HEK293T (cell line): ENCODE data around the gene LRIG1.

ENCODE experiments used
- ARNT ChIP-seq: fragments of 450-650 bp; IDR thresholded peaks from 2 replicates; pipeline ENCODE4 v1.6.1; 2017; ENCODE audit warnings: mild to moderate bottlenecking
- BHLHE40 ChIP-seq: fragments of 450-650 bp; IDR thresholded peaks from 2 replicates; pipeline ENCODE4 v1.6.1; 2016; ENCODE audit warnings: mild to moderate bottlenecking, moderate library complexity, borderline replicate concordance
- ELF4 ChIP-seq: fragments of 450-650 bp; IDR thresholded peaks from 2 replicates; pipeline ENCODE4 v1.6.1; 2017; ENCODE audit warnings: antibody characterized with exemption
- FOXA1 ChIP-seq: fragments of 450-650 bp; IDR thresholded peaks from 2 replicates; pipeline ENCODE4 v1.6.1; 2016; ENCODE audit warnings: mild to moderate bottlenecking
- FOXK2 ChIP-seq: fragments of 450-650 bp; IDR thresholded peaks from 2 replicates; pipeline ENCODE4 v1.6.1; 2016; ENCODE audit warnings: mild to moderate bottlenecking
- FOXM1 ChIP-seq: fragments of 450-650 bp; IDR thresholded peaks from 2 replicates; pipeline ENCODE4 v1.6.1; 2017; ENCODE audit warnings: mild to moderate bottlenecking, borderline replicate concordance
- HDGF ChIP-seq: fragments of 450-650 bp; IDR thresholded peaks from 2 replicates; pipeline ENCODE4 v1.6.1; 2017; ENCODE audit warnings: antibody characterized with exemption, borderline replicate concordance
- L3MBTL2 ChIP-seq: fragments of 450-650 bp; conservative IDR thresholded peaks from 2 replicates; pipeline ENCODE4 v1.6.1; 2016; ENCODE audit warnings: mild to moderate bottlenecking
- LEF1 ChIP-seq: fragments of 450-650 bp; IDR thresholded peaks from 2 replicates; pipeline ENCODE4 v1.6.1; 2017; ENCODE audit warnings: mild to moderate bottlenecking, borderline replicate concordance
- NFRKB ChIP-seq: fragments of 450-650 bp; IDR thresholded peaks from 2 replicates; pipeline ENCODE4 v1.6.1; 2016; ENCODE audit warnings: mild to moderate bottlenecking, moderate library complexity
- PKNOX1 ChIP-seq: fragments of 450-650 bp; IDR thresholded peaks from 2 replicates; pipeline ENCODE4 v1.6.1; 2016
- SP1 ChIP-seq: fragments of 450-650 bp; IDR thresholded peaks from 2 replicates; pipeline ENCODE4 v1.6.1; 2017
- SUZ12 ChIP-seq: fragments of 450-650 bp; IDR thresholded peaks from 2 replicates; pipeline ENCODE4 v1.6.1; 2016; ENCODE audit warnings: mild to moderate bottlenecking
- ZNF384 ChIP-seq: fragments of 450-650 bp; IDR thresholded peaks from 2 replicates; pipeline ENCODE4 v1.6.1; 2016

GRCh38 chr3:66470956-66471686, 29.7 kb downstream of the LRIG1 start:
- TF ChIP-seq ARNT (no peak), SUZ12 (no peak), PKNOX1 (no peak), SP1 (no peak), FOXK2 (no peak), BHLHE40 (no peak), HDGF (no peak), FOXM1 (no peak), NFRKB (no peak), FOXA1 (no peak), L3MBTL2 (no peak), ZNF384 (no peak), LEF1 (no peak), ELF4 (no peak)
